Measurements from ENCODE around the gene HSPA12B.

DNA sequence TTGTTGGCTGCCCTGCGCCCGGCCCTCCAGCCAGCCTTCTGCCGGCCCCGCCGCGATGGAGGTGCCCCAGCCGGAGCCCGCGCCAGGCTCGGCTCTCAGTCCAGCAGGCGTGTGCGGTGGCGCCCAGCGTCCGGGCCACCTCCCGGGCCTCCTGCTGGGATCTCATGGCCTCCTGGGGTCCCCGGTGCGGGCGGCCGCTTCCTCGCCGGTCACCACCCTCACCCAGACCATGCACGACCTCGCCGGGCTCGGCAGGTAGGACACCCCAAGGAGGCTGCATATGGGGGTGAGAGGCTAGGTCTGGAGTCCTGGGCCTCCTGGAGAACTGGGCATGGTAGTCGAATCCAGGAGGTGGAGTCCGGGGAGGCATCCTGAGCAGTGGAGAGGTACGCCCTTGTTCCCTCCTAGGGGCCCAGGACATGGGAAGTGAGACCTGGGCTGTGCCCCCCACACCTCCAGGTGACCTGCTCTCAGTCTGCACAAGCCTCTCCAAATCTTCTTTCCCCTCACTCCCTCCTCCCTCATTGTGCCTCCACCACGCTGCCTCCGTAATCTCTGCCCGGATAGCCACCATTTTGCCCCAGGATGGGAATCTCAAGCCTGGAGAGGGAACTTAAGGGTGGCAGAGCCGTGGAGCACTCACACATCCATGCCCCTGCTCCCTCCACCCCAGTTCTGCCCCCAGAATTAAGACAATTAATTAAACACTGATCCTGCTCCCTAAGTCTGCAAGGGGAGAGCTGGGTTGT is 64.2 kb downstream of the HSPA12B start:
- TF ChIP-seq POLR2A (IDR thresholded peaks at IDR 0.05): no peak
- TF ChIP-seq, protein P1, sequence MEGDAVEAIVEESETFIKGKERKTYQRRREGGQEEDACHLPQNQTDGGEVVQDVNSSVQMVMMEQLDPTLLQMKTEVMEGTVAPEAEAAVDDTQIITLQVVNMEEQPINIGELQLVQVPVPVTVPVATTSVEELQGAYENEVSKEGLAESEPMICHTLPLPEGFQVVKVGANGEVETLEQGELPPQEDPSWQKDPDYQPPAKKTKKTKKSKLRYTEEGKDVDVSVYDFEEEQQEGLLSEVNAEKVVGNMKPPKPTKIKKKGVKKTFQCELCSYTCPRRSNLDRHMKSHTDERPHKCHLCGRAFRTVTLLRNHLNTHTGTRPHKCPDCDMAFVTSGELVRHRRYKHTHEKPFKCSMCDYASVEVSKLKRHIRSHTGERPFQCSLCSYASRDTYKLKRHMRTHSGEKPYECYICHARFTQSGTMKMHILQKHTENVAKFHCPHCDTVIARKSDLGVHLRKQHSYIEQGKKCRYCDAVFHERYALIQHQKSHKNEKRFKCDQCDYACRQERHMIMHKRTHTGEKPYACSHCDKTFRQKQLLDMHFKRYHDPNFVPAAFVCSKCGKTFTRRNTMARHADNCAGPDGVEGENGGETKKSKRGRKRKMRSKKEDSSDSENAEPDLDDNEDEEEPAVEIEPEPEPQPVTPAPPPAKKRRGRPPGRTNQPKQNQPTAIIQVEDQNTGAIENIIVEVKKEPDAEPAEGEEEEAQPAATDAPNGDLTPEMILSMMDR (IDR thresholded peaks at IDR 0.05): no peak

All from prostate gland (tissue), 2 donors.